AG04449 (cell line): ENCODE measurements around the gene FBXO42.

Experiments
- CTCF ChIA-PET: fragments of 350-600 bp; formaldehyde crosslinking; extraction: SDS; loops from one replicate; lab custom pipeline; 2021; ENCODE audit warnings: antibody characterized with exemption; lab: Yijun Ruan, JAX
- POLR2A ChIA-PET: fragments of 400-600, 350-600 bp; formaldehyde crosslinking; extraction: SDS; loops from one replicate; lab custom pipeline; 2020; ENCODE audit warnings: antibody characterized with exemption, inconsistent platforms; lab: Yijun Ruan, JAX
- DNase-seq: peaks from one replicate; pipeline ENCODE4 v3.0.0-alpha.2; 2010; ENCODE audit warnings: low read depth, low spot score
- H3K4me3 ChIP-seq: 2 replicates; pipeline ENCODE4 v1.5.1; 2011; ENCODE audit warnings: low read depth, mild to moderate bottlenecking, control low read depth, low read length
- TF ChIP-seq, protein P1 (sequence below): IDR thresholded peaks from one replicate; pipeline ENCODE4 v1.5.1; 2011; ENCODE audit warnings: mild to moderate bottlenecking, moderate library complexity, low read length, control low read depth, inconsistent platforms; ENCODE audit not compliant: insufficient read depth; ENCODE audit errors: missing control alignments

Gene FBXO42

DNA sequence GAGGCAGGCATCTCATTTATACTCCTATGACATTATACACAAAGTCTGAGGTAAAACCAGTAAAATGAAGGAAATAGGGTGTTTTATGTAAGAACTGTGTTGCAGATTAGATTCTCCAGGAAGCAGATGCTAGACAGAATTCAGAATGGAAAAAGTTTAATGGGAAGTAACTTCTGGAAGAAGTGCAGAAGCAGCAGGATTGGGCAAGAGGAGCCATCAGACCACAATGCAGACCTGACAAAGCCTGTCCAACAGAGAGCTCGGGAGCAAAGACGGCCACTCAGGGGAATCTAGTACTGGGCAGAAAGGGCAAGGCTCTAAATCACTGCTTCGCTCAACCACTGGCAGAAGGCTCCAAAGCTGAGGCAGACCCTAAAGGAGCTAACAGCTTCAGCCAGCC, 33.7 kb downstream of the FBXO42 start:
- TF ChIP-seq, protein P1, sequence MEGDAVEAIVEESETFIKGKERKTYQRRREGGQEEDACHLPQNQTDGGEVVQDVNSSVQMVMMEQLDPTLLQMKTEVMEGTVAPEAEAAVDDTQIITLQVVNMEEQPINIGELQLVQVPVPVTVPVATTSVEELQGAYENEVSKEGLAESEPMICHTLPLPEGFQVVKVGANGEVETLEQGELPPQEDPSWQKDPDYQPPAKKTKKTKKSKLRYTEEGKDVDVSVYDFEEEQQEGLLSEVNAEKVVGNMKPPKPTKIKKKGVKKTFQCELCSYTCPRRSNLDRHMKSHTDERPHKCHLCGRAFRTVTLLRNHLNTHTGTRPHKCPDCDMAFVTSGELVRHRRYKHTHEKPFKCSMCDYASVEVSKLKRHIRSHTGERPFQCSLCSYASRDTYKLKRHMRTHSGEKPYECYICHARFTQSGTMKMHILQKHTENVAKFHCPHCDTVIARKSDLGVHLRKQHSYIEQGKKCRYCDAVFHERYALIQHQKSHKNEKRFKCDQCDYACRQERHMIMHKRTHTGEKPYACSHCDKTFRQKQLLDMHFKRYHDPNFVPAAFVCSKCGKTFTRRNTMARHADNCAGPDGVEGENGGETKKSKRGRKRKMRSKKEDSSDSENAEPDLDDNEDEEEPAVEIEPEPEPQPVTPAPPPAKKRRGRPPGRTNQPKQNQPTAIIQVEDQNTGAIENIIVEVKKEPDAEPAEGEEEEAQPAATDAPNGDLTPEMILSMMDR, result no peak
- no peak for DNase-seq
- ChIA-PET POLR2A (no interaction called here), CTCF (interaction anchor here (1.6 kb wide), 1 partner anchor 20 kb away, joined by 3 read pairs; no protein-coding TSS in a partner anchor)
- H3K4me3 ChIP-seq, result no peak overlapping the region

DNA sequence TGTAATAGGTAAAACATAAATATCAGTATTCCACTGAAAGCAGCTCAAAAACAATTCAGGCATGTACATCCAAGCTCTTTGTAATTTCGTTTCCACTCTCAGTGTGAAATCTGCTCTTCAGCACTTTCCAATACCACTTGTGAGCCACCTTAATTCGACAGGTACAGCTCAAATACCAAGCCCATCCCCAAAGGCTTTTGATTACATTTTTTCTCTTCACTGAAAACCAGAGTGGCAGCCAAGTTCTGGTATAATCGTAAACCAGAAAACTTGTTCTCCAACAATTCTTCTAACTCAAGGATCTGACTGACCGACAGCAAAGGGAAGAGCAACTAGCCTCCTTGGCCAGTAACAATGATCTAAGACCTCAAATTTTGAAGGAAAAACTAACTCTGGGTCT, 36.8 kb downstream of the FBXO42 start:
- ChIA-PET POLR2A (no interaction called here), CTCF (interaction anchor here (1.9 kb wide), 1 partner anchor 48 kb away, joined by 7 read pairs; no protein-coding TSS in a partner anchor)
- TF ChIP-seq, protein P1, result no peak
- DNase-seq, result no peak
- H3K4me3 ChIP-seq, result no peak overlapping the region

DNA sequence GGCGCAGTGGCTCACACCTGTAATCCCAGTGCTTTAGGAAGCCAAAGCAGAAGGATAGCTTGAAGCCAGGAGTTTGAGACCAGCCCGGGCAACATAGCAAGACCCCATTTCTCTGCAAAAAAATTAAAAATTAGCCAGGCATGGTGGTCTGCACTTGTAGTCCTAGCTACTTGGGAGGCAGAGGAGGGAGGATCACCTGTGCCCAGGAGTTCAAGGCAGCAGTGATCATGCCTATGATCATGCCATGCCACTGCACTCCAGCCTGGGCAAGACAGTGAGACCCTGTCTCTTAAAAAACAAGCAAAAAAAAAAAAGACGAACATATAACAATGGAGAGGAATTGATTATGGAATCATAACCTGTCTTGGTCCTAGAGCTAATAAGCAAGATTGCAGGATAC, 45.1 kb downstream of the FBXO42 start:
- TF ChIP-seq, protein P1, result no peak
- ChIA-PET POLR2A (no interaction called here), CTCF (interaction anchor here (1.0 to 1.3 kb wide), 3 partner anchors 14 to 228 kb away, joined by 3 read pairs; partner anchors contain the start of gene FBXO42)

DNA sequence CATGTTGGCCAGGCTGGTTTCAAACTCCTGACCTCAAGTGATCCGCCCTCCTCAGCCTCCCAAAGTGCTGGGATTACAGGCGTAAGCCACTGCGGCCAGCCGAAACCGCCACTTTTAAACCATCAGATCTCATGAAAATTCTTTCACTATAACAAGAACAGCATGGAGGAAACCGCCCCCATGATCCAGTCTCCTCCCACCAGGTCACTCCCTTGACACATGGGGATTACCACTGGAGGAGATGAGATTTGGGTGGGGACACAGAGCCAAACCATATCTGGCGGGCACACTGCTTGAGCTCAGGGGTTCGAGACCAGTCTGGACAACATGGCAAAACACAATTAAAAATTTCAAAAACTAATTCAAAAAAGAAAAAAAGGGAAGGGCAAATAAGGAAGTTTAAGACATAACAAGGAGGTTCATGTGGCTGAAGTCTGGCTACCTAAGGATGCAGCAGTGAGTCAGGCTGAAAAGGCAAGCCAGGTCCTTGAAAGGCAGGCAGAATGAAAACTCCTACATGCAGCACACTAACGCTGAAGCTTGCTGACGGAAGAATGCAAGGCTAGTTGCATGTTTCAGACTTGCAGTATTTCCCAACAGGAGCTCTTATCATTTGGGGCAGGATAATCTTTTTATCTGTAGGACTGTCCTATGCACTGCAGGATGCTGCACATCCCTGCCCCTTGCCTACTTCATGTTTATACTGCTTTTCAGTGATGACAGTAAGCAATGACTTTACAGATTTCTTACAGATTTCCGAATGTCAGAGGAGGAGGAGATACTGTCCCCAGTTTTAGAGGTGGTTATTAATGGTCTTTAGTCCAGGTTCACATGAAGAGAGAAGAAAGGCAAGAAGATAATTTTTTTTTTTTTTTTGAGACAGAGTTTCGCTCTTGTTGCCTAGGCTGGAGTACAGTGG, 49.3 kb downstream of the FBXO42 start:
- no peak overlapping the region for H3K4me3 ChIP-seq
- DNase-seq, result no peak
- ChIA-PET CTCF (interaction anchor here (1.8 kb wide), 1 partner anchor 58 kb away, joined by 4 read pairs; no protein-coding TSS in a partner anchor), POLR2A (no interaction called here)
- TF ChIP-seq, protein P1, result no peak

More for the DNA sequence above, 45.1 kb downstream of the FBXO42 start:
- DNase-seq, result no peak
- H3K4me3 ChIP-seq, result no peak overlapping the region

DNA sequence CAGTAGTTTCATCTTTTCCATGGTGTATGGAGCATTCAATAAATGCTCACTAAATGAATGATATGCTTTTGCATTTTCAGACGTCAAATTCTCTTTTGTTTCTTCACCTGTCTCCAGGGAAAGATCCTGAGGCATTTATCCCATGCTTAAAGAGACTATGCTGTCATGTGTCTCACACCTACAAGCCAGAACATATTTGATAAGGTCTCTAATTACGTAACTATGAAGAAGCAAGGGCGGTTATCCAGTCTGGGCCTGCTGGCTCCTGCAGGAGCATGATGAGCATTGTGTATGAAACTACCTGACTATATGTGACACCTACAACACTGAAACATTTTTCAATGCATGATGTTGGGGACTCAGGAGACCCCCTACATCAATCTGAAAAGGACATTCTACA, 51.8 kb downstream of the FBXO42 start:
- TF ChIP-seq, protein P1, result no peak
- DNase-seq, result no peak
- ChIA-PET POLR2A (no interaction called here), CTCF (no interaction called here)
- H3K4me3 ChIP-seq, result no peak overlapping the region

DNA sequence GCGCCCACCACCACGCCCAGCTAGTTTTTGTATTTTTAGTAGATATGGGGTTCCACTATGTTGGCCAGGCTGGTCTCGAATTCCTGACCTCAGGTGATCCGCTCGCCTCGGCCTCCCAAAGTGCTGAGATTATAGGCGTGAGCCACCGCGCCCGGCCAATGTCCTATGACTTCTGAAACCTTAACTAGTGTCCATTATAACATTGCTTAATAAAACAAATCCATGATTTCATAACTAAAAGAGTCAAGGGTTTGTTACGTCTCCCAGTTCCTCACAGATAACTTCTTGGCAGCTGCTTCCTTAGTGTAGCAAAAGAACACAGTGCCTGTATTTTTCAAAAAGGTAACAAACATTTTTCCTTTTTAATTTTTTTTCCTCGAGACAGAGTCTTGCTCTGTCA, 53.6 kb downstream of the FBXO42 start:
- H3K4me3 ChIP-seq, result no peak overlapping the region
- POLR2A ChIA-PET, result no interaction called here
- TF ChIP-seq, protein P1, result no peak
- DNase-seq, result no peak
- CTCF ChIA-PET, result interaction anchor here (1.1 to 1.6 kb wide), 2 partner anchors 20 to 64 kb away, joined by 3 read pairs; no protein-coding TSS in a partner anchor
